OCI-LY7 (cell line): ENCODE measurements around the gene ZPR1. TPM values are rescaled to one million over a fixed set of nuclear protein-coding genes. Genes with fewer than 3 reads are reported as not detected.
"Not testable (repeated sequence)": the region's sequence is repeated elsewhere in the genome, so short reads cannot be mapped to it uniquely, and the experiment has no call there.

ENCODE experiments used
- BruUV-seq: library from RNA; stranded (reverse); fragments of 400-500 nt; replicated peaks from 2 replicates; lab custom pipeline; 2021; lab: Mats Ljungman, UMichigan
- CTCF ChIA-PET: fragments of 300-600 bp; sonication (Branson Sonifier 250); formaldehyde crosslinking; loops from one replicate; lab custom pipeline; 2022; ENCODE audit warnings: antibody characterized with exemption; ENCODE audit not compliant: unreplicated experiment; lab: Charles Lee
- POLR2A ChIA-PET: fragments of 300-600 bp; sonication (Branson Sonifier 250); formaldehyde crosslinking; loops from one replicate; lab custom pipeline; 2022; ENCODE audit warnings: antibody characterized with exemption; lab: Charles Lee
- DNase-seq: peaks from one replicate; pipeline ENCODE4 v3.0.0-alpha.2; 2015; ENCODE audit warnings: low spot score
- H2AFZ ChIP-seq: fragments of 200-600 bp; sonication (generic), shearing (Covaris generic); 2 replicates; pipeline ENCODE4 v1.6.1; 2014; ENCODE audit warnings: mild to moderate bottlenecking, antibody characterized with exemption, low read length, moderate library complexity
- H3K27ac ChIP-seq: fragments of 200-600 bp; sonication (generic); 2 replicates; pipeline ENCODE4 v1.5.1; 2014; ENCODE audit warnings: mixed run types, low read depth, mild to moderate bottlenecking, moderate library complexity, low read length, inconsistent platforms; ENCODE audit not compliant: poor library complexity, severe bottlenecking
- H3K36me3 ChIP-seq: fragments of 200-600 bp; sonication (generic); 2 replicates; pipeline ENCODE4 v1.6.1; 2014; ENCODE audit warnings: mild to moderate bottlenecking, antibody characterized with exemption, low read length, moderate library complexity, mixed read lengths; ENCODE audit not compliant: insufficient read depth
- H3K4me1 ChIP-seq: fragments of 200-600 bp; sonication (generic); 2 replicates; pipeline ENCODE4 v1.5.1; 2014; ENCODE audit warnings: mild to moderate bottlenecking, low read length; ENCODE audit not compliant: insufficient read depth, poor library complexity, severe bottlenecking
- H3K4me2 ChIP-seq: fragments of 200-600 bp; sonication (generic); 2 replicates; pipeline ENCODE4 v1.6.1; 2014; ENCODE audit warnings: mild to moderate bottlenecking, low read length
- H3K4me3 ChIP-seq: fragments of 200-600 bp; sonication (generic); 2 replicates; pipeline ENCODE4 v1.5.1; 2014; ENCODE audit warnings: mild to moderate bottlenecking, low read depth, low read length; ENCODE audit not compliant: poor library complexity, severe bottlenecking
- H3K79me2 ChIP-seq: fragments of 200-600 bp; sonication (generic); 2 replicates; pipeline ENCODE4 v1.6.1; 2016; ENCODE audit warnings: low read depth, mild to moderate bottlenecking, low read length, moderate library complexity, mixed read lengths; ENCODE audit not compliant: insufficient read depth
- H3K9me2 ChIP-seq: fragments of 200-600 bp; sonication (generic); 2 replicates; pipeline ENCODE4 v1.6.1; 2016; ENCODE audit warnings: mild to moderate bottlenecking, low read length, mixed read lengths; ENCODE audit not compliant: insufficient read depth
- H3K9me3 ChIP-seq: fragments of 200-600 bp; sonication (generic); 2 replicates; pipeline ENCODE4 v1.6.1; 2014; ENCODE audit warnings: mild to moderate bottlenecking, mixed run types, low read length, mixed read lengths
- H4K20me1 ChIP-seq: fragments of 200-600 bp; sonication (generic); 2 replicates; pipeline ENCODE4 v1.6.1; 2014; ENCODE audit warnings: mild to moderate bottlenecking, antibody characterized with exemption, low read length, moderate library complexity, mixed read lengths; ENCODE audit not compliant: insufficient read depth
- CTCF ChIP-seq: fragments of 200-600 bp; sonication (generic); conservative IDR thresholded peaks from 2 replicates; pipeline ENCODE4 v1.5.1; 2014; ENCODE audit warnings: mild to moderate bottlenecking, antibody characterized with exemption, low read length, moderate library complexity, mixed read lengths
- EZH2phosphoT487 ChIP-seq: fragments of 200-600 bp; sonication (generic); IDR thresholded peaks from 2 replicates; pipeline ENCODE4 v1.6.1; 2018; ENCODE audit warnings: low read depth, borderline replicate concordance, mild to moderate bottlenecking, mixed run types, antibody characterized with exemption, low read length, moderate library complexity, mixed read lengths
- intact Hi-C: fragments of 100-400 bp; cut with micrococcal nuclease; formaldehyde crosslinking; loops from one replicate; pipeline ENCODE4 v1.10.0; 2022; ENCODE audit not compliant: unreplicated experiment
- total RNA-seq, 2 experiments: library from RNA; depleted of rRNA in 1 of 2; stranded (reverse); fragments of >200 nt in 1 of 2; shearing (Covaris generic) in 1 of 2; gene quantifications; 2 replicates each; pipeline ENCODE4 v1.2.3, GENCODE V29; 2014 to 2022

ZPR1 gene
- total RNA-seq, 2 experiments from 2014 or later, result 57.4 to 67.5 TPM

DNA sequence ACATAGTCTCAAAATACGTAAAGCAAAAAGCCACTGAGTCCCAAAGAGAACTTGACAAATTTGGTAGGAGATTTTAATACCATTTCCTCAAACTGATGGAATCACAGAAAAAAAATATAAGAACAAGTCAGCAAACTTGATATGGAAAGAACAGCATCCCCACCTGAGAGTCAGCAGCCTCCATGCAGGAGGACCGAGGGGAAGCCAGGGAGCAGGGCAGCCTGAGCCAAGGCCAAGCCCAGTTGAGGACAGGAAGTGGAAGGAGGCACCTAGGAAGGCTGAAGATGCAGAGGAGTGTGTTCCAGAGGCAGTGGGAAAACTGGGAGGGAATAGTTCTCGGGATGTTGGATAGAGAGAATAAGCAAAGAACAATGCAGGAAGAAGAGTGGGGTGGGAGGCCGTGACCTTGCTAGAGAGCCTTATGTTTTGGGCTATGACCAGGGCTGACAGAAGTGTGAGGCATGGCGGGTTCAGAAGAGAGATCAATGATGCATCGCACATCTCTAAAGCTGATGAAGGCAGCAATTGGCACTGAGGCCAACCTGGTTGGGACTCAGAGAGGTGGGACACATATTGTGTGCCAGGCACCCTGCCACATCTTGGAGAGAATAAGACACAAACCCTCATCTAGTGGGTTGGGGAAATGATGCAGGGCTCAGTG, 19.9 kb upstream of the ZPR1 start:
- no peaks in the 10 kb centered on the region for H3K9me3 ChIP-seq
- no peaks in the 10 kb centered on the region for H4K20me1 ChIP-seq
- no peak overlapping the region for H3K4me3 ChIP-seq
- H3K4me1 ChIP-seq, result no peaks in the 10 kb centered on the region
- H3K27ac ChIP-seq, result no peak overlapping the region
- intact Hi-C loops, result no loop called here
- no peak overlapping the region for H3K4me2 ChIP-seq
- no peaks in the 10 kb centered on the region for H3K9me2 ChIP-seq
- no peaks in the 10 kb centered on the region for H3K36me3 ChIP-seq
- H3K79me2 ChIP-seq, result no peaks in the 10 kb centered on the region
- POLR2A ChIA-PET, result no interaction called here
- no TSS peak for BruUV-seq
- DNase-seq, result no peak
- no peak overlapping the region for H2AFZ ChIP-seq
- TF ChIP-seq CTCF (no peak), EZH2phosphoT487 (no peak)
- CTCF ChIA-PET, result no interaction called here

DNA sequence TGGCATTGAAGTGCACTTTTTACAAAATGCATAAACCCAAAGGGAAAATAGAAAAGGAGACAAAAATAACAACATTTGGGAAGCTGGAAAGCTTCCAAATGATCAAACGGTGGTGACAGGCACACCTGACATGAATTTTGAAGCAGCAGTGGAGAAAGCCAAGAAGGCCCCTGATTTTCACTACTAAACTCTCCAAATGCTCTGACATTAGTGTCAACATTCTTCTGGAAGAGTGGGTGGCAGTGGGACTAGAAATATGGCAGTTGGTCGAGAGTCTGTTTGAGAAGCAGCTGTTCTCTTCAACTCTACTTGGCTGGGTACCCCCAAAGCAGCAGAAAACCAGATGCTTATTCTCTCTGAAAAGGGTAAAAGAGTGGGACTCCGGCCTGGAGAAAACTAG, 16.2 kb upstream of the ZPR1 start:
- intact Hi-C loops, result no loop called here
- H3K79me2 ChIP-seq, result no peaks in the 10 kb centered on the region
- no peaks in the 10 kb centered on the region for H3K9me3 ChIP-seq
- no peak for DNase-seq
- CTCF ChIA-PET, result no interaction called here
- H4K20me1 ChIP-seq, result no peaks in the 10 kb centered on the region
- H3K9me2 ChIP-seq, result no peaks in the 10 kb centered on the region
- TF ChIP-seq CTCF (no peak), EZH2phosphoT487 (no peak)
- H2AFZ ChIP-seq, result no peak overlapping the region
- POLR2A ChIA-PET, result no interaction called here
- no TSS peak for BruUV-seq
- no peak overlapping the region for H3K4me3 ChIP-seq
- no peaks in the 10 kb centered on the region for H3K36me3 ChIP-seq
- no peak overlapping the region for H3K4me2 ChIP-seq
- no peak overlapping the region for H3K27ac ChIP-seq
- no peaks in the 10 kb centered on the region for H3K4me1 ChIP-seq

- H3K79me2 ChIP-seq, H3K9me3 ChIP-seq, H3K9me2 ChIP-seq, H3K4me3 ChIP-seq, intact Hi-C loops, CTCF ChIA-PET, POLR2A ChIA-PET, DNase-seq, H2AFZ ChIP-seq, BruUV-seq, H4K20me1 ChIP-seq, H3K27ac ChIP-seq, H3K36me3 ChIP-seq, H3K4me2 ChIP-seq, H3K4me1 ChIP-seq: not testable (repeated sequence)
These were observed 13.8 kb upstream of the ZPR1 start for GRCh38 chr11:116801662-116802061.
